ENCODE measurements around the gene NAV3.

GRCh38 chr12:78194448-78194847, 363.8 kb downstream of the NAV3 start:
- TF ChIP-seq POLR2A (IDR thresholded peaks at IDR 0.05) (no peak), CTCF (IDR thresholded peaks at IDR 0.05) (no peak)
